Right lobe of liver (tissue), 6 donors: ENCODE results near the gene GRAP2. TPM values are rescaled to one million over a fixed set of nuclear protein-coding genes. Genes with fewer than 3 reads are reported as not detected.

Source experiments
- ATAC-seq, 4 donors: fragments of 200-7000 bp; cut with Tn5 transposase; one replicate each; pipeline ENCODE4 v1.9.1; 2020; ENCODE audit warnings: mild to moderate bottlenecking in 4 of 4, moderate library complexity in 4 of 4
- DNase-seq, 3 donors: peaks; one replicate each; pipeline ENCODE4 v3.0.0-alpha.2; 2020
- H3K27ac ChIP-seq, 3 donors: fragments of 200-600 bp; one replicate each; pipeline ENCODE4 v1.8.0; 2022
- H3K27me3 ChIP-seq, 2 donors: fragments of 200-600 bp; one replicate each; pipeline ENCODE4 v1.8.0; 2022
- H3K36me3 ChIP-seq, 4 donors: fragments of 200-600 bp; sonication (generic) in 1 of 4; one replicate each; pipeline versions ENCODE4 v1.5.1 to v1.8.0; 2017 to 2022; ENCODE audit warnings: control low read depth in 1 of 4
- H3K4me1 ChIP-seq, 4 donors: fragments of 200-600 bp; sonication (generic) in 1 of 4; one replicate each; pipeline versions ENCODE4 v1.5.1 to v1.8.0; 2017 to 2022; ENCODE audit warnings: control low read depth in 1 of 4
- H3K4me3 ChIP-seq, 3 donors: fragments of 200-600 bp; one replicate each; pipeline ENCODE4 v1.8.0; 2022
- H3K9me3 ChIP-seq, 4 donors: fragments of 200-600 bp; sonication (generic) in 1 of 4; one replicate each; pipeline versions ENCODE4 v1.5.1 to v1.8.0; 2017 to 2022; ENCODE audit warnings: control low read depth in 1 of 4
- CTCF ChIP-seq, 4 donors: fragments of 200-600 bp in 3 of 4; fragments of 450-650 bp in 1 of 4; IDR thresholded peaks; one replicate each; pipeline versions ENCODE4 v1.5.1 to v1.8.0; 2016 to 2022; ENCODE audit warnings: antibody characterized with exemption in 4 of 4, mild to moderate bottlenecking in 2 of 4
- POLR2A ChIP-seq: fragments of 450-650 bp; IDR thresholded peaks from one replicate; pipeline ENCODE4 v1.6.1; 2017; ENCODE audit warnings: antibody characterized with exemption, mild to moderate bottlenecking
- WGBS: methylation state at CpG from one replicate; pipeline ENCODE4 v1.1.6; 2018; ENCODE audit warnings: low coverage, low lambda C conversion rate; ENCODE audit not compliant: insufficient coverage; ENCODE audit errors: missing lambda C conversion rate; 5-methylcytosine and 5-hydroxymethylcytosine counted together
- intact Hi-C, 2 donors: fragments of 100-400 bp; cut with DNase I; formaldehyde crosslinking; loops; one replicate each; pipeline versions ENCODE4 v1.11.2 to v1.14.1; 2022
- total RNA-seq, 6 experiments: library from RNA; depleted of rRNA in 2 of 6; stranded (reverse); fragments of >200 nt in 2 of 6; fragmentation: NEBNext Ultra II Directional in 3 of 6; extraction: Animal tissue kit (Norgen Biotek cat#: 25700) in 3 of 6; gene quantifications; one replicate each; pipeline versions ENCODE4 v1.1.0 to v1.2.4, GENCODE V29; 2016 to 2023
- donor health status: DM: no; HTN: yes; CAD: no.
- donor health status: DM: no; HTN: no; CAD: no.
- donor health status: DM: no; HTN: no; CAD: no.
- donor health status: DM: no; HTN: yes; CAD: no.
- donor health status: DM: no; HTN: yes; CAD: no.

GRAP2 gene
- total RNA-seq, 6 experiments from 2014 or later = 0.46 to 1.7 (median 0.74) TPM

GRCh38 chr22:39960791-39961746 lies 60.2 kb downstream of the GRAP2 start:
- no peaks in the 10 kb centered on the region for H3K4me1 ChIP-seq
- H3K9me3 ChIP-seq = no peaks in the 10 kb centered on the region
- no peaks in the 10 kb centered on the region for H3K36me3 ChIP-seq
- H3K4me3 ChIP-seq = no peak overlapping the region
- 79% methylated on average over 13 of the region's 13 CpGs for WGBS
- H3K27me3 ChIP-seq = no peaks in the 10 kb centered on the region
- H3K27ac ChIP-seq = no peak overlapping the region
- ATAC-seq (peak; percentile 66 to 72 (median 70)), DNase-seq (no peak)
- intact Hi-C loops = no loop called here
- TF ChIP-seq CTCF (IDR thresholded peaks at IDR 0.05) = no peak
- TF ChIP-seq POLR2A = no peak

DNA sequence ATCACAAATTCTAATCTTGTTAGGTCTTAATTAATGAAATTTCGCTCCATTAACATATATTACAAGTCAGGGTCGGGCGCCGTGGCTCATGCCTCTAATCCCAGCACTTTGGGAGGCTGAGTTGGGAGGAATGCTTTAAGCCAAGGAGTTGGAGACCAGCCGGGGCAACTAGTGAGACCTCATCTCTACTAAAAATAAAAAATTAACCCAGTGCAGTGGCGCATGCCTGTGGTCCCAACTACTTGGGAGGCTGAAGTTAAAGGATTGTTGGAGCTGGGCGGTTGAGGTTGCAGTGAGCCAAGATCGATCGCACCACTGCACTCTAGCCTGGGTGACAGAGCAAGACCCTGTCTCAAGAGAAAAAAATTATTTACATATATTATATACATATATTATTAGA lies 61.2 kb downstream of the GRAP2 start:
- intact Hi-C loops = no loop called here
- Histone ChIP-seq H3K27me3 (no peaks in the 10 kb centered on the region), H3K36me3 (no peaks in the 10 kb centered on the region), H3K9me3 (no peaks in the 10 kb centered on the region), H3K27ac (no peak overlapping the region), H3K4me1 (peaks cover 0 to 3% (median 0%) of the 10 kb centered on the region in 4 donors), H3K4me3 (no peak overlapping the region)
- no peak for TF ChIP-seq POLR2A
- no peak for TF ChIP-seq CTCF (IDR thresholded peaks at IDR 0.05)
- ATAC-seq (no peak), DNase-seq (no peak)
- WGBS = 90% methylated on average over 9 of the region's 9 CpGs

DNA sequence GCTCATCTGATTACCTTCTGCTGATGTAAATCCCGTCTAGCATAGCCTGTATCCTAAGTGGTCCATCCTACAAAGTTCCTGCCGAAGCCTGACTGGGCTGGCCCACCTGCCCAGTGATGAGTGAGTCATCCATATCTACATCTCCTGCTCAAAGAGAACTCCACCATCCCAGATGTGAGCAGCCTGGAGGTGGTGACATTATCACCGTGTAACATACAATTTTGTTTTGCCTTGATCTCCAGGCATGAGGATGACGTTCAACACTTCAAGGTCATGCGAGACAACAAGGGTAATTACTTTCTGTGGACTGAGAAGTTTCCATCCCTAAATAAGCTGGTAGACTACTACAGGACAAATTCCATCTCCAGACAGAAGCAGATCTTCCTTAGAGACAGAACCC lies 64.9 kb downstream of the GRAP2 start:
- H3K4me1 ChIP-seq = peaks cover 0 to 18% (median 0%) of the 10 kb centered on the region in 4 donors
- no peaks in the 10 kb centered on the region for H3K9me3 ChIP-seq
- DNase-seq (no peak), ATAC-seq (peak in 1 of 4 donors; percentile 8)
- H3K27me3 ChIP-seq = no peaks in the 10 kb centered on the region
- TF ChIP-seq CTCF (IDR thresholded peaks at IDR 0.05) = no peak
- TF ChIP-seq POLR2A = no peak
- H3K27ac ChIP-seq = no peak overlapping the region
- no peaks in the 10 kb centered on the region for H3K36me3 ChIP-seq
- H3K4me3 ChIP-seq = no peak overlapping the region
- intact Hi-C loops = no loop called here
- 81% methylated on average over 4 of the region's 5 CpGs for WGBS

- no peaks in the 10 kb centered on the region for H3K9me3 ChIP-seq
- intact Hi-C loops = no loop called here
- no peaks in the 10 kb centered on the region for H3K36me3 ChIP-seq
- peak overlapping the region in 1 of 3 donors; percentile 29 for H3K27ac ChIP-seq
- TF ChIP-seq POLR2A = no peak
- no peak overlapping the region for H3K4me3 ChIP-seq
- WGBS = 29% methylated on average over 2 of the region's 2 CpGs
- H3K27me3 ChIP-seq = no peaks in the 10 kb centered on the region
- DNase-seq (no peak), ATAC-seq (peak in 3 of 4 donors; percentile 20 to 53 (median 32))
- peaks cover 0 to 18% (median 0%) of the 10 kb centered on the region in 4 donors for H3K4me1 ChIP-seq
Observed at GRCh38 chr22:39966470-39966869, 65.6 kb downstream of the GRAP2 start.
